IPS-18a (cell line): ENCODE data around the gene DUSP22.

ENCODE experiments used
- H3K27ac ChIP-seq: one replicate; pipeline ENCODE4 v1.5.1; 2013; ENCODE audit warnings: low read length
- H3K27me3 ChIP-seq: one replicate; pipeline ENCODE4 v1.6.1; 2013; ENCODE audit warnings: mild to moderate bottlenecking, low read length; ENCODE audit not compliant: control insufficient read depth, insufficient read depth
- H3K36me3 ChIP-seq: one replicate; pipeline ENCODE4 v1.6.1; 2013; ENCODE audit warnings: low read depth, low read length; ENCODE audit not compliant: control insufficient read depth
- H3K4me1 ChIP-seq: one replicate; pipeline ENCODE4 v1.6.1; 2013; ENCODE audit warnings: low read depth, low read length; ENCODE audit not compliant: control insufficient read depth
- H3K4me3 ChIP-seq: one replicate; pipeline ENCODE4 v1.5.1; 2013; ENCODE audit warnings: low read length
- H3K9ac ChIP-seq: one replicate; pipeline ENCODE4 v1.6.1; 2013; ENCODE audit warnings: mild to moderate bottlenecking, low read length, moderate library complexity
- H3K9me3 ChIP-seq: one replicate; pipeline ENCODE4 v1.6.1; 2013; ENCODE audit warnings: low read depth, low read length; ENCODE audit not compliant: control insufficient read depth

Gene DUSP22

GRCh38 chr6:355373-356208, 63.3 kb downstream of the DUSP22 start:
- Histone ChIP-seq H3K27ac (no peak overlapping the region), H3K9ac (no peak overlapping the region), H3K36me3 (no peaks in the 10 kb centered on the region), H3K9me3 (no peaks in the 10 kb centered on the region), H3K4me3 (no peak overlapping the region), H3K27me3 (no peaks in the 10 kb centered on the region), H3K4me1 (no peaks in the 10 kb centered on the region)

GRCh38 chr6:356828-357251, 64.6 kb downstream of the DUSP22 start:
- Histone ChIP-seq H3K9me3 (no peaks in the 10 kb centered on the region), H3K27me3 (no peaks in the 10 kb centered on the region), H3K4me3 (no peak overlapping the region), H3K4me1 (no peaks in the 10 kb centered on the region), H3K36me3 (no peaks in the 10 kb centered on the region), H3K27ac (no peak overlapping the region), H3K9ac (no peak overlapping the region)

- no peak overlapping the region for H3K27ac ChIP-seq
- H3K9me3 ChIP-seq = no peaks in the 10 kb centered on the region
- no peak overlapping the region for H3K4me3 ChIP-seq
- no peak overlapping the region for H3K9ac ChIP-seq
- no peaks in the 10 kb centered on the region for H3K36me3 ChIP-seq
- no peaks in the 10 kb centered on the region for H3K4me1 ChIP-seq
- no peaks in the 10 kb centered on the region for H3K27me3 ChIP-seq
Measured at GRCh38 chr6:357261-357790, 65.0 kb downstream of the DUSP22 start.

- peaks cover 2% of the 10 kb centered on the region for H3K9me3 ChIP-seq
- H3K4me3 ChIP-seq = no peak overlapping the region
- H3K27me3 ChIP-seq = no peaks in the 10 kb centered on the region
- H3K4me1 ChIP-seq = no peaks in the 10 kb centered on the region
- no peaks in the 10 kb centered on the region for H3K36me3 ChIP-seq
- no peak overlapping the region for H3K27ac ChIP-seq
- H3K9ac ChIP-seq = no peak overlapping the region
Measured at GRCh38 chr6:357791-358341, 65.6 kb downstream of the DUSP22 start.

GRCh38 chr6:358432-358831, 66.1 kb downstream of the DUSP22 start:
- Histone ChIP-seq H3K27ac (no peak overlapping the region), H3K9ac (no peak overlapping the region), H3K4me1 (no peaks in the 10 kb centered on the region), H3K27me3 (no peaks in the 10 kb centered on the region), H3K9me3 (peaks cover 6% of the 10 kb centered on the region), H3K4me3 (no peak overlapping the region), H3K36me3 (no peaks in the 10 kb centered on the region)

- no peaks in the 10 kb centered on the region for H3K27me3 ChIP-seq
Measured at GRCh38 chr6:358847-359246, 66.6 kb downstream of the DUSP22 start.

GRCh38 chr6:359261-360035, 67.2 kb downstream of the DUSP22 start:
- Histone ChIP-seq H3K27me3 (no peaks in the 10 kb centered on the region), H3K36me3 (no peaks in the 10 kb centered on the region), H3K9me3 (peaks cover 6% of the 10 kb centered on the region), H3K9ac (no peak overlapping the region), H3K27ac (no peak overlapping the region), H3K4me3 (no peak overlapping the region), H3K4me1 (no peaks in the 10 kb centered on the region)

More at GRCh38 chr6:358847-359246, 66.6 kb downstream of the DUSP22 start:
- no peak overlapping the region for H3K27ac ChIP-seq
- no peak overlapping the region for H3K4me3 ChIP-seq
- no peaks in the 10 kb centered on the region for H3K36me3 ChIP-seq
- no peak overlapping the region for H3K9ac ChIP-seq
- H3K4me1 ChIP-seq = no peaks in the 10 kb centered on the region
- H3K9me3 ChIP-seq = peaks cover 6% of the 10 kb centered on the region

- H3K4me3 ChIP-seq = no peak overlapping the region
- H3K4me1 ChIP-seq = no peaks in the 10 kb centered on the region
- no peaks in the 10 kb centered on the region for H3K27me3 ChIP-seq
- no peak overlapping the region for H3K9ac ChIP-seq
- H3K27ac ChIP-seq = no peak overlapping the region
- peaks cover 9% of the 10 kb centered on the region for H3K9me3 ChIP-seq
- no peaks in the 10 kb centered on the region for H3K36me3 ChIP-seq
Measured at GRCh38 chr6:360349-360748, 68.1 kb downstream of the DUSP22 start.

GRCh38 chr6:360764-361373, 68.6 kb downstream of the DUSP22 start:
- peaks cover 9% of the 10 kb centered on the region for H3K9me3 ChIP-seq
- H3K36me3 ChIP-seq = no peaks in the 10 kb centered on the region
- no peaks in the 10 kb centered on the region for H3K4me1 ChIP-seq
- H3K27ac ChIP-seq = no peak overlapping the region
- no peak overlapping the region for H3K9ac ChIP-seq
- no peak overlapping the region for H3K4me3 ChIP-seq
- H3K27me3 ChIP-seq = no peaks in the 10 kb centered on the region

GRCh38 chr6:361411-362132, 69.3 kb downstream of the DUSP22 start:
- Histone ChIP-seq H3K4me3 (no peak overlapping the region), H3K9me3 (peaks cover 9% of the 10 kb centered on the region), H3K27ac (no peak overlapping the region), H3K27me3 (no peaks in the 10 kb centered on the region), H3K9ac (no peak overlapping the region), H3K36me3 (no peaks in the 10 kb centered on the region), H3K4me1 (no peaks in the 10 kb centered on the region)
